ENCODE measurements around the gene KRTAP20-2. TPM values are rescaled to one million over a fixed set of nuclear protein-coding genes. Genes with fewer than 3 reads are reported as not detected.

KRTAP20-2 gene
- total RNA-seq, 2 experiments from 2014 or later = not detected

DNA sequence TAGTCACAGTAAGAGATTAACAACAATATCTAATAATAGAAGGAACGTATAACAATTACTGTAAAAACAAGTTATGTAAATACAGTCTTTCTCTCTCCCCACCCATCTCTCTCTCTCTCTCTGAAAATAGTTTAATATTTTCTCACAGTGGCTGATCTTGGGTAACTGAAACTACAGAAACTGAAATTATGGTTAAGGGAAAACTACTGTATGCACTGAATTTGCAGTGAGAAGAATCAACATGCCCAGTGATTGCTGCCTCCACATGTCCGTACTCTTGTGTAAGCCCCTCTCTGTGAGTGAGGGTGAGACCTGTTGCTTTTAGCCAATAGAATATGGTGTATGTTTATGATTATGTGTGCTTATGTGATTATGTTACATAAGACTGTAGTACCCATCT is 22.9 kb upstream of the KRTAP20-2 start:
- TF ChIP-seq CTCF (IDR thresholded peaks at IDR 0.05) = no peak
- Mint-ChIP-seq H3K27ac (no peak overlapping the region), H3K4me3 (no peak overlapping the region), H3K36me3 (ENCODE audit: low read depth) (no peaks in the 10 kb centered on the region), H3K9me3 (peaks cover 10% of the 10 kb centered on the region), H3K27me3 (no peaks in the 10 kb centered on the region), H3K4me1 (ENCODE audit: low read depth) (no peaks in the 10 kb centered on the region)
- Histone ChIP-seq H3K27me3 (ENCODE audit: control insufficient read depth in 1 of 2, insufficient read depth in 2 of 2, low read length in 2 of 2) (no peaks in the 10 kb centered on the region), H3K4me3 (ENCODE audit: low read length) (no peak overlapping the region), H3K36me3 (ENCODE audit: insufficient read depth, low read length) (no peaks in the 10 kb centered on the region), H3K27ac (ENCODE audit: low read depth in 1 of 2, low read length in 2 of 2) (no peak overlapping the region), H3K9me3 (ENCODE audit: control insufficient read depth in 1 of 2, insufficient read depth in 1 of 2, low read length in 2 of 2) (peaks cover 0 to 4% of the 10 kb centered on the region in 2 experiments), H3K4me1 (ENCODE audit: insufficient read depth, low read length) (no peaks in the 10 kb centered on the region)
- DNase-seq (no peak), ATAC-seq (ENCODE audit: poor library complexity) (no peak)
- ChIA-PET CTCF (no interaction called here), POLR2A (no interaction called here)
- intact Hi-C loops (cut with DNase I, micrococcal nuclease) = no loop called here

GRCh38 chr21:30613836-30614235 is 21.2 kb upstream of the KRTAP20-2 start, which contains the start of gene KRTAP6-1:
TSS of gene KRTAP6-1 (minus strand) at chr21:30613930. CDS start at chr21:30613904, 26 bp downstream.
- peaks cover 0 to 4% of the 10 kb centered on the region in 2 experiments for H3K9me3 ChIP-seq (ENCODE audit: control insufficient read depth in 1 of 2, insufficient read depth in 1 of 2, low read length in 2 of 2)
- no peak within 1 kb of the TSS for H3K27ac Mint-ChIP-seq
- H3K4me1 ChIP-seq (ENCODE audit: insufficient read depth, low read length) = no peaks in the 10 kb centered on the region
- no peaks in the 10 kb centered on the region for H3K27me3 ChIP-seq (ENCODE audit: control insufficient read depth in 1 of 2, insufficient read depth in 2 of 2, low read length in 2 of 2)
- no peaks in the 10 kb centered on the region for H3K27me3 Mint-ChIP-seq
- ATAC-seq (ENCODE audit: poor library complexity) (no peak), DNase-seq (no peak)
- no peak for TF ChIP-seq CTCF (IDR thresholded peaks at IDR 0.05)
- no peak within 1 kb of the TSS for H3K4me3 ChIP-seq (ENCODE audit: low read length)
- ChIA-PET CTCF (no interaction called here), POLR2A (no interaction called here)
- no peak within 1 kb of the TSS for H3K4me3 Mint-ChIP-seq
- H3K27ac ChIP-seq (ENCODE audit: low read depth in 1 of 2, low read length in 2 of 2) = no peak within 1 kb of the TSS
- no peaks in the 10 kb centered on the region for H3K36me3 ChIP-seq (ENCODE audit: insufficient read depth, low read length)
- intact Hi-C loops (cut with DNase I, micrococcal nuclease) = no loop called here
- no peaks in the 10 kb centered on the region for H3K36me3 Mint-ChIP-seq (ENCODE audit: low read depth)
- no peaks in the 10 kb centered on the region for H3K4me1 Mint-ChIP-seq (ENCODE audit: low read depth)
- peaks cover 5% of the 10 kb centered on the region for H3K9me3 Mint-ChIP-seq

DNA sequence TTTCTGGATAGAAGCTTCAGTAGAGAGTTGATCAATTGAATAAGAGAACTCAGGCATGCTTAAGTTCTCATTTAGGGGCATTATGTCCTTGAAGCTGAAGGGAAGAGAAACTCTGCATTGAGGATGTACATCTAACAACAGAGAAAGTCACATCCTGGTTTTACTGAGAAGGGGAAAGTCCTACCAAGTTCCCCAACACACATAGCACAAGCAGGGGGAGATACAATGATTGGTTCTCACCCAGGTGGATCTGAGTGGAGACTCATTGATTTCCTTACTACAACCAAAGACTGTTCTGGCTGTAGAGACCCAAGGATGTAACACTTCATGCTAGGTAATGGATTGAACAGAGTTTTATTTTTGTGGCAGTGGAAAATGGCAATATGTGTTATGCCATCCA is 19.8 kb upstream of the KRTAP20-2 start:
- no peak for TF ChIP-seq CTCF (IDR thresholded peaks at IDR 0.05)
- Mint-ChIP-seq H3K4me3 (no peak overlapping the region), H3K9me3 (peaks cover 2% of the 10 kb centered on the region), H3K4me1 (ENCODE audit: low read depth) (no peaks in the 10 kb centered on the region), H3K27me3 (no peaks in the 10 kb centered on the region), H3K36me3 (ENCODE audit: low read depth) (no peaks in the 10 kb centered on the region), H3K27ac (no peak overlapping the region)
- H3K4me3 ChIP-seq (ENCODE audit: low read length) = no peak overlapping the region
- DNase-seq = no peak
- H3K27ac ChIP-seq (ENCODE audit: low read depth in 1 of 2, low read length in 2 of 2) = no peak overlapping the region
- H3K36me3 ChIP-seq (ENCODE audit: insufficient read depth, low read length) = no peaks in the 10 kb centered on the region
- POLR2A ChIA-PET = no interaction called here
- H3K9me3 ChIP-seq (ENCODE audit: control insufficient read depth in 1 of 2, insufficient read depth in 1 of 2, low read length in 2 of 2) = peaks cover 0 to 4% of the 10 kb centered on the region in 2 experiments
- ATAC-seq (ENCODE audit: poor library complexity) = no peak
- CTCF ChIA-PET = no interaction called here
- intact Hi-C loops (cut with DNase I, micrococcal nuclease) = no loop called here
- no peaks in the 10 kb centered on the region for H3K27me3 ChIP-seq (ENCODE audit: control insufficient read depth in 1 of 2, insufficient read depth in 2 of 2, low read length in 2 of 2)
- no peaks in the 10 kb centered on the region for H3K4me1 ChIP-seq (ENCODE audit: insufficient read depth, low read length)
